Inflammatory macrophage treated with lipopolysaccharide for 4 hours (primary cell): ENCODE results near the gene TMEM108.
A peak's percentile ranks its signal among the peaks of the same experiment; 100 is the strongest.

Experiments used
- DNase-seq: peaks from one replicate; pipeline ENCODE4 v3.0.0-alpha.2; 2020

Gene TMEM108

DNA sequence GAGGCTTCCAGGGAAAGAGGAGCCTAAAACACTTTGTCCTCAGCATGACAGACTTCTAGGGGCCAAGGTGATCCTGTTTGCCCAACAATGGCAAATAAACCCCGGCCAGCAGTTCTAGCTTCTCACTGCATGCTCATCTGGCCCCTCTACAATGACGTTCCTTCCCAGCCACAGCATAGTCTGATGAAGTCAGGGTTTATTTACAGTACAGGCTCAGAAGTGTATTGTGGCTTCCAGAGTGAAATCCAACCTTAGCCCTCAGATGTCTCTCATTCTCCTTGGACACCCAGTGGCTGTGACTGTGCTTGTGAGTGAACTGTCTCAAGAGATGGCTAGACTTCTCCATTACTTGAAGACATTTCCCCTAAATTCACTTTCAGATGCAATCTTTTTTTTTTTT, 402.5 kb downstream of the TMEM108 start:
- peak; percentile 34 for DNase-seq

DNA sequence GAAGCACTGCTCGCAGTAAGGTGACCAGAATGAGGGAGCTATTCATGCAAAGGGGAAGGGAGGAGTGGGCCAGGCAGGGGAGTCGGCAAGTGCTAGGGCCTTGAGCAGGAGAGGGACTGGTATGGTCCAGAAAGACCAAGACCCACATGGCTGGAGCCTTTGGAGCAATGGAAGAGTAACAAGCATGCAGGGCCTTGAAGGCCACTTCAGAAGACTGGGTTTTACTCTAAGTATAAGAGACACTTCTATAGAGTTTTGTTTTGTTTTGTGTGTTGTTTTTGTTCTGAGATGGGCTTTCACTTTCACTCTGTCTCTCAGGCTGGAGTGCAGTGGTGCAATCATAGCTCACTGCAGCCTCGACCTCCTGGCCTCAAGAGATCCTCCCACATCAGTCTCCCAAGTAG, 403.7 kb downstream of the TMEM108 start:
- DNase-seq: peak; percentile 57

DNA sequence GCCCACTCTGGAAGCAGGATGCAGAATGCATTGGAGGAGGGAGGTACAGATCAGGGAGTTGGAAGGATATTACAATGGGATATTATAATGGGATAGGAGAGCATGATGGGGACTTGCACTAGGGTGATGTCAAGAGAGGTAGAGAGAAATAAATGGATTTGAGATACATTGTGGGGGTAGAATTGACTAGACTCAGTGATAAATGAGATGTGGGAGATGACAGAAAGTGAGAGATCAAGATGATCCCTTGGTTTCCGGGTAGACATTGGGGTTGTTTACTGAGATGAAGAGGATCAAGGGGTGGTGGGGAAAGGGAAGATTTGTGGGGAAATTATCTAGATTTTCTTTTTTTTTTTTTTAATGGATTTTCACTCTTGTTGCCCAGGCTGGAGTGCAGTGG, 404.3 kb downstream of the TMEM108 start:
- no peak for DNase-seq

DNA sequence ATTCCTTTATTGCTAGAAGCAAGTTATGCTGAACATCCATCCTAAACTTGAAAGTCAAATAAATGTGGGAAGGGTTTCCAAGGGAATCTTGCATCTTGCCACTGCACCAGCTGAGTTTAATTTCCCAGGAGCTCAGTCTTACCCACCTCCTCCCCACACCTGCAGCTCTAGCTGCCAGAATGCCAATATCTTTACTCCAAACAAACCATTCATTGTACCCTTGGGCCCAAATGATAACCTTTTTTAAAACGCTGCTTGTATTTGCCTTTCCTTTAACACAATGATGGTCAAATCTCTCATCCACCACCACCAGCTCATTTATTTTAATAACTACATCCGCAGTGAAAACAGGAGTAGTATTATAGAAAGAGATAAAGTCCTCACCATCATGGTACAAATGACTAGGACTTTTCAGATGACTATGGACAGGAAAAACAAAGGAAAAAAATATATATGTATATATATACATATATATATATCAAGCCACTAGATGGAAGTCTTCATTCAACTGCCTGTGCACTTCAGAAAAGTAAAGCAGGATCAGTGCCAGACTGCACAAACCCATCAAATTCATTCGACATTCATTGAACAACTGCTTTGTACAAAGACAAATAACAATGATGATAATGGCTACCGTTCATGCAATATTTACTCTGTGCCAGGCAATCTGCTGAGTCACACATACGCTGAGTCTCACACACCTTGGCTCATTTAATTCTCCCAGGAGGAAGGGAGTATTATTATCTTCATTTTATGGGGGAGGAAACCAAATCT, 405.6 kb downstream of the TMEM108 start:
- no peak for DNase-seq

DNA sequence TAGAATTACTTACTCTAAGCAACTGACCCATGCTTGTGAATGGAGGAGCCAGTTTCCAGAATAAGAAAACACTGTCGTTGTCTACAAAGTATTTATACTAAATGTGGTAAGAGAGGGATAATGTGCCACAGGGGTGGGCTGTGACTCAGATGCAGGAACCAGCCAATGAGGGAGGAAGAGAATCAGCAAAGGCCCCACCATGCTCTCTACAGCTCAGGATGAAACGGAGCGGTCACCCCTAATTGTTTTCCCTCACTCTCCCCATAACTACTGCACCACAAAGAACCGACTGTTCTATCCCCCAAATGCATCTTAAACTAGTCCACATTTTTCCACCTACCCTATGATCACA, 406.2 kb downstream of the TMEM108 start:
- DNase-seq: no peak

DNA sequence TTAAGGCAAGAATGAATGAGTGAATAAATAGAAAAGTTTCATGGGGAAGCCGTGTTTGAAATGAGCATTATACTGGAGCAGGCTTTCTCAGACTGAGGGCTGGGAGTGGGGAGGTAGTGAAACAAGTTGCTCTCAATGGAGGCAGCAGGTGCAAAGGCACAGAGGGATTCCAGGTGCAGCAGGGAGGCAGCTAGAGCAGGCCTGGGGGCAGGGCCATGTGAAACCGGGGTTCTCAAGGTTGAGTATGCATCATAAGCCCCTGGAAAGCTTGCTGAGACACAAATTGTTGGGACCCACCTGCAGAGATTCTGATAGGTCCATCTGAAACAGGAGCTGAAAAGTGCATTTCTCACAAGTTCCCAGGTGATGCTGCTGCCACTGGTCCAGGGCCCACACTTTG, 406.9 kb downstream of the TMEM108 start:
- no peak for DNase-seq
